Brain microvascular endothelial cell (primary cell): ENCODE results near the gene WDR86.

Experiments used
- DNase-seq: peaks from one replicate; pipeline ENCODE4 v3.0.0-alpha.2; 2020
- H3K27ac ChIP-seq: fragments of 250-450 bp; sonication (Bioruptor Pico); 2 replicates; pipeline ENCODE4 v1.5.1; 2020; ENCODE audit warnings: mild to moderate bottlenecking, moderate library complexity
- H3K27me3 ChIP-seq: fragments of 250-450 bp; sonication (Bioruptor Pico); replicated peaks from 2 replicates; pipeline ENCODE4 v1.5.1; 2020; ENCODE audit warnings: mild to moderate bottlenecking
- H3K36me3 ChIP-seq: fragments of 250-450 bp; sonication (Bioruptor Pico); replicated peaks from 2 replicates; pipeline ENCODE4 v1.5.1; 2020; ENCODE audit warnings: mild to moderate bottlenecking
- H3K4me3 ChIP-seq: 2 replicates; pipeline ENCODE4 v1.5.1; 2011; ENCODE audit warnings: low read depth, mild to moderate bottlenecking, control low read depth, low read length, moderate library complexity
- CTCF ChIP-seq: IDR thresholded peaks from 2 replicates; pipeline ENCODE4 v1.5.1; 2011; ENCODE audit warnings: low read depth, mild to moderate bottlenecking, moderate library complexity, low read length, control low read depth, inconsistent platforms; ENCODE audit errors: missing control alignments
- in situ Hi-C: cut with HindIII; loops from 2 replicates; pipeline ENCODE4 v1.10.0; 2017; ENCODE audit warnings: low sequenced_read_pairs, low pct_ligation_motif_present

Gene WDR86

DNA sequence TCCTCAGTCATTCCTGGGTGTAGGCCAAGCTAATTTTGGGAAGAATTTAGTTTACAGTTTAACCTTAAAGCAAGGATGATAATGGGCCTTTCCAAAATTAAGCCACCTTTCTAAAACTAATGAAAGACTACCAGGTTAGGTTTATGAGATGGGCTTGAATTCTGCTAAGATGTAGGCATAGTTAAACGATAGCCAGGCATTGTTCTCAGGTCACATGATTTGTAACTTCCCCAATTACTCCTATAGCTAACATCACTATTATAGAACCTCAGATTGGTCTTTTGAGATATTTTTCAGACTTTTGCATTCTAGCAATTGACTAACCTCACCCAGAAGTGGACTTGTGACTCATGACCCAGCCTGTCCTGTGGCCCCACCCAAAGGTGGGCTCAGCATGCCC is 75.2 kb downstream of the WDR86 start:
- no peaks in the 10 kb centered on the region for H3K27me3 ChIP-seq
- in situ Hi-C loops: no loop called here
- no peaks in the 10 kb centered on the region for H3K36me3 ChIP-seq
- H3K4me3 ChIP-seq: no peak overlapping the region
- no peak overlapping the region for H3K27ac ChIP-seq
- TF ChIP-seq CTCF: no peak
- DNase-seq: no peak
